Skeletal muscle cell (primary cell): Measurements from ENCODE around the gene FAH.

Experiments
- DNase-seq: peaks from one replicate; pipeline ENCODE4 v3.0.0-alpha.2; 2010; ENCODE audit warnings: low read depth
- H3K4me3 ChIP-seq: 2 replicates; pipeline ENCODE4 v1.5.1; 2011; ENCODE audit warnings: low read depth, mild to moderate bottlenecking, control low read depth, low read length, moderate library complexity

FAH gene

GRCh38 chr15:80186066-80186465 lies 33.3 kb downstream of the FAH start:
- DNase-seq = no peak

DNA sequence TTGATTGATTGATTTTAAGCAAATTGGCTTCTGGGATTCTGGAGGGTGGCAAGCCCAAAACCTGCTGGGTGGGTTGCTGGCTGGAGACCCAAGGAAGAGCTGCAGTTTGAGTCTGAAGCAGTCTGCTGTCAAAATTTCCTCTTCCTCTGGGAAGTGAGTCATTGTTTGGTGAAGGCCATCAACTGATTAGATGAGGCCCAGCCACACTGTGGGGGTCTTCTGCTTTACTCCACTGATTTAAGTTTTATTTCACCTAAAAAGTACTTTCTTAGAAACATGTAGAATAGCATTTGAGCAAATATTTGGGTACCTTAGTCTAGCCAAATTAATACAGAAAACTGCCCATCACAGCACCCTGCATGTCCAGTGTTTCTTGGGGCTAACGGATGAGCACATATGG lies 33.8 kb downstream of the FAH start:
- H3K4me3 ChIP-seq = no peak overlapping the region
- no peak for DNase-seq

More at GRCh38 chr15:80186066-80186465, 33.3 kb downstream of the FAH start:
- H3K4me3 ChIP-seq = no peak overlapping the region

- no peak for DNase-seq
Measured at GRCh38 chr15:80188251-80188650, 35.5 kb downstream of the FAH start.

GRCh38 chr15:80191198-80191597 lies 38.4 kb downstream of the FAH start:
- DNase-seq = no peak
- no peak overlapping the region for H3K4me3 ChIP-seq

More at GRCh38 chr15:80188251-80188650, 35.5 kb downstream of the FAH start:
- H3K4me3 ChIP-seq = no peak overlapping the region

DNA sequence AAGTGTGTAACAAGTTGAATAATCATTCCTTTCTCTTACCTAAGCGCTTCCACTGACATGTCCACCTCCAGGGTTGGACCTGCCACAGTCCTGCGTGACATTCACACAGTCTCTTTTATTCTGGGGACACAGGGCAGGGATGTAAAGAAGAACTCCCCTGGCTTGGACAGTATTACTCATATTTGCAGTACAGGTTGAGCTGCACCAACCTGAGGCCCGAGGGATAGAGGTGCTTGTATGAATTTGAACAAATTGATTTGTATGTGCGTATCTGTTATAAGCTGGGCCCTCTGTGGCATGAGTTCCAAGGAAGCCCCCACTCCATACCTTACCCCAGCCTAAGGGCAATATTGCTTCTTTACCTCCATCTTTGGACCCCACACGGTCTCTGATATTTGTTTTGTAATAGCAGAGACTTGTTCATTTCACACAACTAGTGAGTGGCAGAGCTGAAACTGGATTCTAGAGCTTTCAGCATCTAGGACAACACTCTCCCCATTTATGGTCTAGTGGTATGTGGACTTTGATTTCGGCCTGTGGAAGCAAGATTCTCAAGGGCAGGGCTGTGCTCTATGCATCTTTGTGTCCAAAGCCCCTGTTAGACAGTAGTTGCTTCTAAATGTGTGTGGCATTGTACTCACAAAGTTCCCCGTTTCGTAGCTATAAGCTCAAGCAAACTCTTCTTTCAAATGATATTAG lies 39.2 kb downstream of the FAH start:
- DNase-seq = no peak
- H3K4me3 ChIP-seq = no peak overlapping the region

- DNase-seq = no peak
- H3K4me3 ChIP-seq = no peak overlapping the region
Measured at GRCh38 chr15:80194186-80194585, 41.4 kb downstream of the FAH start.

GRCh38 chr15:80194914-80195313 lies 42.1 kb downstream of the FAH start:
- no peak overlapping the region for H3K4me3 ChIP-seq
- DNase-seq = no peak

GRCh38 chr15:80199366-80199765 lies 46.6 kb downstream of the FAH start:
- H3K4me3 ChIP-seq = no peak overlapping the region
- DNase-seq = no peak

DNA sequence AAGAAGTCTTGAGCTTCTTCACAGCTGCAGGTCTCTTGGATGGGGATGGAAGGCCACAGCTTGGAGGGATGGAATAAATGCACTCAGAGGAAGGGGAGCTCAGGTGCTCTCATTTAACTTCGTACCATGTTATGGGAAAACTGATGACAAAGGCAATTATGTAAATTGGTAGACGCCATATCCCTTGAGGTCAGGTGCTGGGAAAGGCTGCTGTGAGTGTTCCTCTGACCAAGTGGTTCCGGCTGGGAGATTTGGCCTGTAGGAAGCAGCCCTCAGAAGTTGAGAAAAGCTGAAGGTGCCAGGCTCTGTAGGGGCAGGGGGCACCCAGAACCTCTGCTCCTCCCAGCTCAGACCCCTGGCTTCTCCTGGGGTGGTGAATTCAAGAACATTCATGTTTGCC lies 47.1 kb downstream of the FAH start:
- DNase-seq = no peak
- H3K4me3 ChIP-seq = no peak overlapping the region

DNA sequence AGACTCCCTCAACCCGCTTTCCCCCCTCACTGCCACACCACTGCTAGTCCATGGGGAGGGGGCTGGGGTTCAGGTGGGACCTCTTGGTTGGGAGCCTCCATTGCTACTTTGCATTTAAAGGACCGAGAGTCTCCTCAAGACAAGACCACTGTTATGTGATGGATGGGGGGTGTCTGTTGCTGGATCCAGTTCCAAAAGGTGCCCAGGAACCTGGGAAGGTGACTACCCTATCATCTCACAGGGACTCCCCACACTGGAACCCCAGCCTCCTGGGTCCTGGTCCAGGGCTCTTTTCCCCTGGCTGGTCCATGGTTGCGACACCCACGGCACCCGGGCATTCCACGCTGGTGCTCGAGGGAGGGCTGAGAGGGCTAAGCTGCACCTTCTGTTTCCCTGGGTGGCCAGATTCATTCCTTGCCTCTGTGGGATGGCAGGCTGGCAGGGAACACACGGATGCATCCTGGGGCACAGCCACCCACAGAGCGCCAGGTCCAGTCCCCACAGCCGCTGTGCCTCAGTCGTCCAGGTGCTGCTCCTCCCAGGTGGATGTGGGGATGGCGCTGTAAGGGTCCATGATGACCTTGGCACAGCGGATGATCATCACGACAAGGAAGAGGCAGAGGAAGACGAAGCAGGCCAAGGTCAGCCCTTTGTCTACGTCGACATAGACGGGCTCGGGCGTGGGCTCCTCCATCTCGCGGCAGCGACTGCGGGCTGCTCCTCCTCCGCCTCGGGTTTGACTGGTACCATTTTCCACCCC lies 48.6 kb downstream of the FAH start:
- DNase-seq = no peak
- H3K4me3 ChIP-seq = no peak overlapping the region

DNA sequence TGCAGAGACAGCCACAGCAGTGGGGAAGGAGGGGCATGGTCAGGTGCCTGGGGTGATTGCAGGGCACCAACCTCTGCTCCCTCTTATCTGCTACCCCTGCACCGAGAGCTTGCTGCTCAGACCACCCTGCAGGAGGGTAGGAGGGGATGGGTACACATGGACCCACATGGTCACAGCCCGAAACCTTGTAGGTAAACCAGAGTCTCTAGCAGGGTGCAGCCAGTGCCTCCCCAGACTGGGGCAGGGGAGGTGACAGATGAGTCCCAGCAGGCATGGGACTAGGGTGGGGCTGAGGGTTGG lies 49.2 kb downstream of the FAH start:
- no peak overlapping the region for H3K4me3 ChIP-seq
- no peak for DNase-seq

DNA sequence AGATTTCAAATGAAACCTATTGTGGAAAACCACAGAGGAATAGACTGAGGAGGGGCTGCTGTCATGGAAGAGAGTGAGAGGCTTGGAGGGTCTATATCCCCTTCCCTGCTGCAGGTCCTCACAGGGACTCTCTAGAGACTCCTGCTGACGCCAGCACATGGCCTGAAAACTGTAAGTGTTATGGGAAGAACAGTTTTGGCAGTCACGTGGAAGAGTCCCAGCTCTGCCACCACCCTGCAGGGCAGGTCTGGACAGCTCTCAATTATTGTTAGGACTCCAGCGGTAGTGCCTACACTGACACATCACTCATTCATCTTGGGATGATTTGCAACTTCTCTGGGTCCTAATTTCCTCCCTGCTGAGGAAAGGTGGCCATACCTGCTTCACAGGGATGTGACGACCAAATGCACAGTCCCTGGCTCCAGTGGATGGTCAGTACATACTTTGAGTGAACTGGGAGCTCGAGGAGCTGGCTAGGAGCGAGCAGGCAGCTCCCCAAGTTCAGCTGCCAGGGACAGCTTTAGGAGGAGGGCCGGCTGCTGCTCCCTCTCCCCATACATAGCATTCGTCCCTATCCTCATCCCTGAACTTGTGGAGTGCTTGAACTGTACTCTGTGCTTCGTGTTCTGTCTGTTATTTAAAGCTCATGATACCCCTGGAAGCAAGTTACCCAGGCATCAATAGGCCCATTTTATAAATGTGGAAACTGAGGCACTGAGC lies 50.0 kb downstream of the FAH start:
- no peak overlapping the region for H3K4me3 ChIP-seq

DNA sequence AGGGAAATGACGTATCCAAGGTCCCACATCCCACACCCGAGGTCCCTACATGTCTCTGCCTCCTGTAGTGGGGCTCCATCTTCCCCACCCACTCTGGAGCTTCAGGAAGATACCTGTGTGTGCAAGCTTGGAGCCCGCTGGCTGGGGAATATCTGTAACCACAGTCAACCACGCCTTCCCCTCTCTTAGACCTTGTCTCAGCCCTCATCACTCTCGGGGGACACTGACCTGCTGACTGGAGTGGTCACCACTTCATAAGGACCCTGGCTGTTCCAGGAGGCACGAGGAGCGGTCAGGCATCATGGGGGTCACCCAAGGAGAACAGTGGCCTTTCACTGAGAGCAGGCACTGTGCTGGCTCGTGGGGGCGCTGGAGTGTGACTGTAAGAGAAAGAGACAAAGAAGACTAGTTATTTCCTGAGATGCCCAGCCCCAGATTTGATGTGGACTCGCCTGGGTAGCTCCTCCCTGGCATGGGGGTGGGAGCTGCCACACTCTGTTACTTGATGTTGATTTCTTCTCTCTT lies 50.6 kb downstream of the FAH start:
- no peak for DNase-seq
- no peak overlapping the region for H3K4me3 ChIP-seq

More for the DNA sequence above, 50.0 kb downstream of the FAH start:
- DNase-seq = no peak

DNA sequence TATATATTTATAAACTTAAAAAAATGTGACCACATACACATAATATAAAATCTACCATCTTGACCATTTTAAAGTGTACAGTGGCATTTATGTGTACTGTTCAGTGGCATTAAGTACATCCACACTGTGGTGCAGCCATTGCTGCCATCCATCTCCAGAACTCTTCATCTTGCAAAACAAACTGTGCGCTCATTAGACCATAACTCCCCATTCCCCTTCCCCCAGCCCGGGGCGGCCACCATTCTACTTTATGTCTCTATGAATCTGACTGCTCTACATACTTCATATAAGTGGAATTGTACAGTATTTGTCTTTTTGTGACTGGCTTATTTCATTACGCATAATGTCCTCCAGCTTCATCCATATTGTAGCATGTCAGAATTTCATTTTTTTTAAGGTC lies 51.4 kb downstream of the FAH start:
- DNase-seq = no peak

GRCh38 chr15:80207887-80208286 lies 55.1 kb downstream of the FAH start:
- DNase-seq = no peak

More for the DNA sequence above, 51.4 kb downstream of the FAH start:
- H3K4me3 ChIP-seq = no peak overlapping the region

DNA sequence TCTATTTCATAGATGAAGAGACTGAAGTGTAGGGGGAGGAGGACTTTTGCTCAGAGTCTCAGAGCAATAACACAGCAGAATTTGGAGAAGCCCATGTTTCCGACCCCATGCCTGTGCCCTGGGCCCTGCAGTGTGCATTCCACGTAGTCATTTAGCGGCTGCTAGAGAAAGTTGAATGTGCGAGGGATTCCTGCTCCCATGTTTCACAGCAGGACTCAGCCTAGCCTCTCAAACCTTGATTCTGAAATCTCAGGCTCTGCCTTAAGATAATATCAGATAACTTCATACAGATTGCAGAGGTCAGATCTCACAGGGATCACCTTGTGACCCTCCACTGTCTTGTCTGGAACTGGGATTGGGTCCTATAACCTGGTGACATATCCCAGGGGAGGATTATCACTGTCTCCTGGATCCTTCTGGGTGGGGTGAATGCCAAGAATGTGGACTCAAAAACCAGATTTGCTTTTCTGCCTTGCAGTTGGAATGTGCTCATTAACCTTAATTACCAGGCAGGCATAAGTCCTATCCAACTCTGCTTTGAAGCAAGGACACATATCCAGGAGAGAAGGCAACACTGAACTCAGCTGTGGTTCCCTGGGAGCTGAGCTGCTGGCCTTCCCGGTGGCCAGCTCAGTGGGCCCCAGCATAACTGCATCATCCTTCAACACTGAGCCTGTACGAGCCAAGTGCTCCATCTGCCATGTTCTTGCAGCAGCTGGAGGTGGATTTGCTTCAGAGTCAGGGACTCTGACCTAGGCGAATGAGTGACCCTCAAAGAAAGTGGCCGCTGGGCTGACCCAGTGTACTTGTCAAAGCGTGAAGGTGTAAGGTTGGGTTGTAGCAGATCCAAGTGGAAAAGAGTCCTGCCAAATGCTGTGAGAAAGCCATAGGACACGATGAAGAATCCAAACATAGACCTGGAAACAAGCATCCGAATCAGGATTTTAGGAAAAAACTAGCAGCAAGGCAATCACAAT lies 56.2 kb downstream of the FAH start:
- DNase-seq = no peak
- no peak overlapping the region for H3K4me3 ChIP-seq

More at GRCh38 chr15:80207887-80208286, 55.1 kb downstream of the FAH start:
- H3K4me3 ChIP-seq = no peak overlapping the region

DNA sequence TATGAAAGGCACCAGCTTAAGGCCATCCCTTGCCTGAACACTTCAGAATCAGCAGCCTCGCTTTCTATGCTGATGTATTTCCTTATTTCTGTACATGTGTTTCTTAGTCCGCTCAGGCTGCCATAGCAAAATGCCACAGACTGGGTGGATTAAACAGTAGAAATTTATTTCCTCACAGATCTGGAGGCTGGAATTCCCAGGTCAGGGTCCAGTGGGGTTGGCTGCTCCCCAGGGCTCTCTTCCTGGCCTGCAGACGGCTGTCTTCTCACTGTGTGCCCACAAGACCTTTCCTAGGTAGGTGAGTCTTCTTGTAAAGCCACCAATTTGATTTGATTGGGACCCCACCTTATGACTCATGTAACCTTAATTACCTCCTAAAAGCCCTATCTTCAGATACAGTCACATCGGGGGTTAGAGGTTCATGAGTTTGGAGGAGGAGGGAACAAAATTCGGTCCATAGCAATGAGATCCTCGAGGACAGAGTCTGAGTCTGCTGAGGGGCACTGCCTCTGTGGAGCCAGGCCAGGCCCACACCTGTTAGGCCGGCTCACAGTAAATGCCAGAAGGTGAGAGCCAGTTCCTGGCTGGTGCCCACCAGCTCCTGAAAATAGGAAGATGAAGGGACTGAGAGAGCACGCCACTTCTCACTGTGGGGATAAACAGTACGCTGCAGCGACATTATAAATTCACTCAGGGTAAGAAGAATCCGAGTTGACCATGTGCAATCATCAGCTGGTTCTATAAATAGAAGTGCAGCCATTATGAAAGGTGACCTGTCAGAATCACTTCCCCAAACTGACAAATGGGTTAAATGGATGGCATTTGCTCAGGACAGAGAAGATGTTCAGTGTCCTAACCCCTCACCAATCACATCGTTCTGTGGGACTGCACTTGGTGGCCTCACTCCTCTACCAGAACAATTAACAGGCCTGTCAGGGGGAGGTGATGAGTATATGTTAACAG lies 58.1 kb downstream of the FAH start:
- no peak overlapping the region for H3K4me3 ChIP-seq
- DNase-seq = no peak

DNA sequence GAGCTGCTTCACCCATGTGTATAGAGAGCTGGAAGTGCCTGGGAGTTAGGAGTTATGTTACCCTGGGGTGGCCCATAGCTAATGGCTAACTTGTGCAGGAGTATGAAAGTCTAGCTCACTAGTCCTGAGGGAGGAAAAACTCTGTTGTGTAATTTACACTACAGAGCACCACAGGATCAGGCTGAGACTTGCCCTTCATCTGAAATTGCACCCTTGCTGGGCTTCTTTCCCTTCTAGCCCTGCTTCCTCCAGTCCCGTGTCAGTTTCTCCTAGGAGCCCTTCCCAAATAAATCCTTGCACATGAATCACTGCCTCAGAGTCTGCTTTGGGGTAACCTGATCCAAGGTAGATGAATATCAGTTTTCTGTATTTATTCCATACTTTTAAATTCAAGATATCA lies 59.2 kb downstream of the FAH start:
- DNase-seq = no peak
- H3K4me3 ChIP-seq = no peak overlapping the region
